Kidney epithelial cell (primary cell): ENCODE data around the gene SERINC3. TPM values are rescaled to one million over a fixed set of nuclear protein-coding genes. Genes with fewer than 3 reads are reported as not detected.

Experiments
- DNase-seq: peaks from one replicate; pipeline ENCODE4 v3.0.0-alpha.2; 2010; ENCODE audit warnings: low read depth
- H3K27me3 ChIP-seq: 2 replicates; pipeline ENCODE4 v1.6.0; 2011; ENCODE audit warnings: low read length; ENCODE audit not compliant: control insufficient read depth, insufficient read depth
- H3K36me3 ChIP-seq: 2 replicates; pipeline ENCODE4 v1.5.1; 2011; ENCODE audit warnings: low read length; ENCODE audit not compliant: control insufficient read depth, insufficient read depth
- H3K4me3 ChIP-seq: 2 replicates; pipeline ENCODE4 v1.5.1; 2011; ENCODE audit warnings: low read depth, mild to moderate bottlenecking, control low read depth, low read length
- CTCF ChIP-seq: IDR thresholded peaks from 2 replicates; pipeline ENCODE4 v1.5.1; 2011; ENCODE audit warnings: mild to moderate bottlenecking, moderate library complexity, low read length, control low read depth, inconsistent platforms; ENCODE audit not compliant: insufficient read depth, poor library complexity, severe bottlenecking
- total RNA-seq: library from RNA; depleted of rRNA; stranded (reverse); fragments of >200 nt; gene quantifications from 2 replicates; pipeline ENCODE4 v1.2.3, GENCODE V29; 2015

SERINC3 gene
- total RNA-seq = 80.5 and 92.5 TPM in 2 replicates

GRCh38 chr20:44521484-44522481, at the start of gene SERINC3:
Gene SERINC3, minus strand, starts transcription at chr20:44522070. Its CDS starts 119 bp downstream, at chr20:44521951.
- peak; percentile 2 for TF ChIP-seq CTCF
- peak; percentile 75 for DNase-seq
- Histone ChIP-seq H3K27me3 (no peaks in the 10 kb centered on the region), H3K4me3 (peak within 1 kb of the TSS; percentile 83), H3K36me3 (no peaks in the 10 kb centered on the region)

- no peak for DNase-seq
- no peak overlapping the region for H3K4me3 ChIP-seq
- no peaks in the 10 kb centered on the region for H3K27me3 ChIP-seq
- TF ChIP-seq CTCF = no peak
- no peaks in the 10 kb centered on the region for H3K36me3 ChIP-seq
Observed at GRCh38 chr20:44571362-44571988, 49.6 kb upstream of the SERINC3 start.

GRCh38 chr20:44570367-44570766, 48.5 kb upstream of the SERINC3 start:
- Histone ChIP-seq H3K27me3 (no peaks in the 10 kb centered on the region), H3K36me3 (no peaks in the 10 kb centered on the region), H3K4me3 (no peak overlapping the region)
- no peak for TF ChIP-seq CTCF
- DNase-seq = no peak

- no peak for TF ChIP-seq CTCF
- no peak for DNase-seq
- Histone ChIP-seq H3K4me3 (no peak overlapping the region), H3K36me3 (no peaks in the 10 kb centered on the region), H3K27me3 (no peaks in the 10 kb centered on the region)
Observed at GRCh38 chr20:44566811-44567210, 44.9 kb upstream of the SERINC3 start.

GRCh38 chr20:44566018-44566417, 44.1 kb upstream of the SERINC3 start:
- no peak for DNase-seq
- Histone ChIP-seq H3K36me3 (no peaks in the 10 kb centered on the region), H3K4me3 (no peak overlapping the region), H3K27me3 (no peaks in the 10 kb centered on the region)
- no peak for TF ChIP-seq CTCF
